ENCODE results near the gene PARD3. TPM values are rescaled to one million over a fixed set of nuclear protein-coding genes. Genes with fewer than 3 reads are reported as not detected.

PARD3 gene
- total RNA-seq, 2 experiments from 2014 or later, result 0.53 to 0.71 TPM

- Mint-ChIP-seq H3K4me3 (no peak overlapping the region), H3K36me3 (ENCODE audit: low read depth) (no peaks in the 10 kb centered on the region), H3K27ac (no peak overlapping the region), H3K4me1 (ENCODE audit: low read depth) (no peaks in the 10 kb centered on the region), H3K27me3 (no peaks in the 10 kb centered on the region), H3K9me3 (no peaks in the 10 kb centered on the region)
- peaks cover 0 to 6% of the 10 kb centered on the region in 2 experiments for H3K9me3 ChIP-seq (ENCODE audit: control insufficient read depth in 1 of 2, insufficient read depth in 1 of 2, low read length in 2 of 2)
- no peak overlapping the region for H3K27ac ChIP-seq (ENCODE audit: low read depth in 1 of 2, low read length in 2 of 2)
- ChIA-PET POLR2A (no interaction called here), CTCF (no interaction called here)
- ATAC-seq (ENCODE audit: poor library complexity) (no peak), DNase-seq (no peak)
- H3K36me3 ChIP-seq (ENCODE audit: insufficient read depth, low read length), result no peaks in the 10 kb centered on the region
- TF ChIP-seq CTCF (IDR thresholded peaks at IDR 0.05), result no peak
- intact Hi-C loops (cut with DNase I, micrococcal nuclease), result no loop called here
- H3K4me3 ChIP-seq (ENCODE audit: low read length), result no peak overlapping the region
- H3K4me1 ChIP-seq (ENCODE audit: insufficient read depth, low read length), result no peaks in the 10 kb centered on the region
- H3K27me3 ChIP-seq (ENCODE audit: control insufficient read depth in 1 of 2, insufficient read depth in 2 of 2, low read length in 2 of 2), result no peaks in the 10 kb centered on the region
Observed at GRCh38 chr10:34213805-34214197, 601.3 kb downstream of the PARD3 start.

GRCh38 chr10:34213193-34213804 is 601.8 kb downstream of the PARD3 start:
- no peaks in the 10 kb centered on the region for H3K4me1 Mint-ChIP-seq (ENCODE audit: low read depth)
- Histone ChIP-seq H3K27ac (ENCODE audit: low read depth in 1 of 2, low read length in 2 of 2) (no peak overlapping the region), H3K36me3 (ENCODE audit: insufficient read depth, low read length) (no peaks in the 10 kb centered on the region), H3K27me3 (ENCODE audit: control insufficient read depth in 1 of 2, insufficient read depth in 2 of 2, low read length in 2 of 2) (peaks cover 0 to 3% of the 10 kb centered on the region in 2 experiments), H3K9me3 (ENCODE audit: control insufficient read depth in 1 of 2, insufficient read depth in 1 of 2, low read length in 2 of 2) (peaks cover 0 to 6% of the 10 kb centered on the region in 2 experiments), H3K4me1 (ENCODE audit: insufficient read depth, low read length) (no peaks in the 10 kb centered on the region), H3K4me3 (ENCODE audit: low read length) (no peak overlapping the region)
- no peak for TF ChIP-seq CTCF (IDR thresholded peaks at IDR 0.05)
- intact Hi-C loops (cut with DNase I, micrococcal nuclease), result no loop called here
- POLR2A ChIA-PET, result no interaction called here
- no peak overlapping the region for H3K27ac Mint-ChIP-seq
- CTCF ChIA-PET, result no interaction called here
- no peaks in the 10 kb centered on the region for H3K9me3 Mint-ChIP-seq
- H3K36me3 Mint-ChIP-seq (ENCODE audit: low read depth), result no peaks in the 10 kb centered on the region
- no peak for ATAC-seq (ENCODE audit: poor library complexity)
- no peak overlapping the region for H3K4me3 Mint-ChIP-seq
- H3K27me3 Mint-ChIP-seq, result no peaks in the 10 kb centered on the region
- no peak for DNase-seq

- intact Hi-C loops (cut with DNase I, micrococcal nuclease), result no loop called here
- DNase-seq (no peak), ATAC-seq (ENCODE audit: poor library complexity) (no peak)
- Mint-ChIP-seq H3K4me3 (no peak overlapping the region), H3K9me3 (no peaks in the 10 kb centered on the region), H3K4me1 (ENCODE audit: low read depth) (no peaks in the 10 kb centered on the region), H3K27ac (no peak overlapping the region), H3K36me3 (ENCODE audit: low read depth) (no peaks in the 10 kb centered on the region), H3K27me3 (no peaks in the 10 kb centered on the region)
- no peaks in the 10 kb centered on the region for H3K36me3 ChIP-seq (ENCODE audit: insufficient read depth, low read length)
- no peak overlapping the region for H3K27ac ChIP-seq (ENCODE audit: low read depth in 1 of 2, low read length in 2 of 2)
- no peaks in the 10 kb centered on the region for H3K4me1 ChIP-seq (ENCODE audit: insufficient read depth, low read length)
- TF ChIP-seq CTCF (IDR thresholded peaks at IDR 0.05), result no peak
- H3K9me3 ChIP-seq (ENCODE audit: control insufficient read depth in 1 of 2, insufficient read depth in 1 of 2, low read length in 2 of 2), result peaks cover 0 to 15% of the 10 kb centered on the region in 2 experiments
- no peak overlapping the region for H3K4me3 ChIP-seq (ENCODE audit: low read length)
- CTCF ChIA-PET, result no interaction called here
- POLR2A ChIA-PET, result no interaction called here
- H3K27me3 ChIP-seq (ENCODE audit: control insufficient read depth in 1 of 2, insufficient read depth in 2 of 2, low read length in 2 of 2), result peaks cover 2 to 3% of the 10 kb centered on the region in 2 experiments
Observed at GRCh38 chr10:34207343-34207742, 607.8 kb downstream of the PARD3 start.
